Measurements from ENCODE around the gene HBE1. TPM values are rescaled to one million over a fixed set of nuclear protein-coding genes. Genes with fewer than 3 reads are reported as not detected.

The HBE1 gene
- total RNA-seq, 1 experiment from 2014 or later: not detected

- Histone ChIP-seq H3K9me3 (no peaks in the 10 kb centered on the region), H3K27me3 (no peaks in the 10 kb centered on the region), H3K4me3 (no peak overlapping the region), H3K36me3 (no peaks in the 10 kb centered on the region)
- DNase-seq: no peak
Measured at GRCh38 chr11:5247472-5248192, 22.1 kb downstream of the HBE1 start.

DNA sequence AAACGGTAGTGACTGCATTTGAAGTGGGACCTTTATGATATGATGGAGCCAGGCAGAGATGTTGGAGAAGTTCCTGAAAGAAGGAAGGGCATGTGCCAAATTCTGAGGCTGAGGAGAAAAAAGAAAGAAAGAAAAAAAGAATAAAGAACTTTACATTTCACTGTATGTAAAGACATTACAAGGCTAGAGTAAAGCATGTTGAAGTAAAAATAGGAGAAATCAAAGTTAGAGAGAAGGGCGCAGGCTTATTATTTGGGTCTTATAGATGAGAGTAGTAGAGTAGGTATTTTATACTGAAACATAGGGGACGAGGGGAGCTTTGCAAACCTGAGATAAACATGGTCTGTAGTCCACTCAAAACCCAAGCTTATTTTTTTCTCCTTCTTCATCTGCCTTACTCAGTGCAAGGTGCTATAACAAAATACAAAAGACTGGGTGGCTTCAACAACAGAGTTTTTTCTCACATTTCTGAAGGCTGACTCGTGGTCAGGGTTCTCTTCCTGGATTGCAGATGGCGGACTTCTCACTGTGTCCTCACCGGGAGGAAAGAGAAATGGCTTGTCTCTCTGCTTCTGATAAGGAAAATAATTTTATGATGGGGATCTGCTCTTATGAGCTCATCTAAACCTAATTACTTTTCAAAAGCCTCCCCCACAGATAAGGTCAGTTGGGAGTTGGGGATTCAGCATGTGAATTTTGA lies 22.8 kb downstream of the HBE1 start:
- no peak for DNase-seq
- Histone ChIP-seq H3K9me3 (no peaks in the 10 kb centered on the region), H3K4me3 (no peak overlapping the region), H3K36me3 (no peaks in the 10 kb centered on the region), H3K27me3 (no peaks in the 10 kb centered on the region)

DNA sequence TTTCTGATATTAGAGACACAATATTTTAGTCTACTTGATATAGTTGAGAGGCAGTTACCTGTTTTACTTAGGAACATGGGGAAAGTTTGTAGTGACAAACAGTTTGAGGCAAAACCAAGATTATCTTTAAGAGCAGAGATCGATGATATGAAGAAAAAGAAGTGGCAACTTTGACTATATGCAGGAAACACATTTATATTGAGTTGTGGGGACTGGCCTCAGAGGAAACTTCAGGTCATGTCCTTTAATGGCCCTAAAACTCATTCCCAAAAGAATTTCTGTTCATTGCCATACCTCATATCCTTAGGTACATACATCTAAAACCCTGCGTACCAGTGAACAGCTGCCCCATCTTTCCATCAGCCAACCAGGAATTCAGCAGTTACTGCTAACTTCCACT lies 24.6 kb downstream of the HBE1 start:
- Histone ChIP-seq H3K27me3 (no peaks in the 10 kb centered on the region), H3K36me3 (no peaks in the 10 kb centered on the region), H3K9me3 (no peaks in the 10 kb centered on the region), H3K4me3 (no peak overlapping the region)
- DNase-seq: no peak

DNA sequence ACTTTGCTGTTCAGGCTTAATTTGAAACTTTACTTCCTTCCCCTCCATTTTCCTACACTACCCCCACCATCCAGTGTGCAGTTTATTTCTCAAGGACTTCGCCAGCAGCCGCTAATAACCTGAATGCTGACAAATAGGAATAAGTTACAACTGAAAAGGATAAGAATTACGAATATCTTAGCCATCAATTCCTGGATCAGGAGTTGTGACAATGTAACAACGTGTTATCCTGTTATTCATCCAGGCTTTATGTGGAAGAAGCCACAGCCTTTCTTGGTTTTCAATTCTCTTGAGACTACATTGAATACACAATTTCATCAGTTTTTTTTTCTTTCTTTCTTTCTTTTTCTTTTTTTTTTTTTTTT lies 25.9 kb downstream of the HBE1 start:
- Histone ChIP-seq H3K9me3 (no peaks in the 10 kb centered on the region), H3K36me3 (no peaks in the 10 kb centered on the region)

DNA sequence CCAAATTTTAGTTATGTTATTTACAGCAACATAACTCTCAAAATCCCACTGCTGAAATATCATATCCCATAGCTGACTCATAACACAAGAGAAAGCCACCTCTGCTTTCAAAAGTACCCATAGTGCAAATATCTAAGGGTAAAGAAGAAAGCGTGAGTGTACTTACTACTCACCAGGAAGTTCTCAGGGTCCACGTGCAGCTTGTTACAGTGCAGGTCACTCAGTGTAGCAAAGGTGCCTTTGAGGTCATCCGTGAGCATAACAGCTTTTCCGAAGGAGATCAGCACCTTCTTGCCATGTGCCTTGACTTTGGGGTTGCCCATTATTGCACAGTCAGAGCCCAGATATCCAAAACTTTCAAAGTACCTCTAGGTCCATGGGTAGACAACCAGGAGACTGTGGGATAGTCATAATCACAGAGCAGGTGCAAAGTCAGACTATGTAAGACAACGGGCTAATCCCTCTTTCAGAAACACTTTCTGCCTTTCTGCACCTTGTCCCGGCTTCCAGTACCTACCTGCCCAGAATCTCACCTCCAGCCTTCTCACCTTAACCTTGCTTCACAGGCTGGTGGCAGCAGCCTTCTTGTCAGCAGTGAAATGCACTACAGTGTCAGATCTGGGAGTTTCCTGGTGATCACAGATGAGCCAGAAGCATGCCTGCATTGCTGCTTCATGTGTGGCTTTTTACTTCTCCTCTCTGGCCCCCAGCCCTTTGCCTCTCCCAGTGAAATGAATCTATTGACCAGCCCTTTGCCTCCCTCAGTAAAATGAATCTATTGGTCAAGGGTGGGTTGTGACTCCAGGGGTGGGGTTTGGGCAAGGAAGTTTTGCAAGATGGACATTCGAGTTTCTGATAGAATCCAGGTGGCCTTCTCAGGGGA lies 26.6 kb downstream of the HBE1 start:
- Histone ChIP-seq H3K9me3 (no peaks in the 10 kb centered on the region), H3K27me3 (no peaks in the 10 kb centered on the region), H3K4me3 (no peak overlapping the region), H3K36me3 (no peaks in the 10 kb centered on the region)
- DNase-seq: no peak

More for the DNA sequence above, 25.9 kb downstream of the HBE1 start:
- Histone ChIP-seq H3K27me3 (no peaks in the 10 kb centered on the region), H3K4me3 (no peak overlapping the region)
- DNase-seq: no peak

DNA sequence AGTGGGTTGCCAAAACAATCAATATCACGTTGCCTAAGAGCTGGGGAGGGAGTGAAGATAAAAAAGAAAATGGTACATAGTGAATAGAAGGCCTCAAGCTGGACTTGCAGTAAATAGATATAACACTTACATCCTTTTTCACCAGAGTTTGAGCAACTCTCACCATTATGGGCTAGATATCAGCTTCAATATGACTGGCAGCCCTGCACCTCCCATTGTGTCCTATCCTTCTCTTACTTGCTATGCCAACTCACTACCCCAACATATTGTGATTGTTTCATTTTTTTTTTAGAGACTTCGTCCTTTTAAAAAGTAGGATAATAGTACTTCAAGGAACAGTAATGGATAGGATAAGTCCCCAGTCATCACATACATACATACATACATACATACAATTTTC lies 27.5 kb downstream of the HBE1 start:
- no peak for DNase-seq
- no peaks in the 10 kb centered on the region for H3K27me3 ChIP-seq
- no peak overlapping the region for H3K4me3 ChIP-seq
- no peaks in the 10 kb centered on the region for H3K36me3 ChIP-seq
- H3K9me3 ChIP-seq: no peaks in the 10 kb centered on the region

DNA sequence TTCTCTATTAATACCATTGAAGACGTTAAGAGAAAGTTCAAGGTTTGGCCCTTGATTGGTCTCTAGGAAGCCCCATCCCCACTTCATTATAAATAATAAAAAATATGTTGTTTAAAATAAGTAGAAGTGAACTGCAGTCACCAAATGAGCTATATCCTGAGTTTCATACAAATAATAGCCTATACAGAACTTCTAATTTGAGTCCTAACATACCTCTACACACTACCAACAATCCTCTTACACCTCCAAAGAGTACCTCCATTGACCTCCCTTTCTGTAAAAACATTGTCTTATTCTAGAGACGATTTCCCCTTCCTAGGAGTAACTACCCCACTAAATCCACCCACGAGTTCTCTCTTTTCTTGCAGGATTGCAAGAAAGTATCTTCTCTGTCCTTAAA lies 28.3 kb downstream of the HBE1 start:
- H3K27me3 ChIP-seq: no peaks in the 10 kb centered on the region

GRCh38 chr11:5240458-5240857 lies 29.3 kb downstream of the HBE1 start:
- no peaks in the 10 kb centered on the region for H3K9me3 ChIP-seq
- H3K27me3 ChIP-seq: no peaks in the 10 kb centered on the region
- no peak overlapping the region for H3K4me3 ChIP-seq
- no peak for DNase-seq
- no peaks in the 10 kb centered on the region for H3K36me3 ChIP-seq

More for the DNA sequence above, 28.3 kb downstream of the HBE1 start:
- no peak overlapping the region for H3K4me3 ChIP-seq
- H3K9me3 ChIP-seq: no peaks in the 10 kb centered on the region
- no peak for DNase-seq
- no peaks in the 10 kb centered on the region for H3K36me3 ChIP-seq

- DNase-seq: no peak
- Histone ChIP-seq H3K36me3 (no peaks in the 10 kb centered on the region), H3K9me3 (no peaks in the 10 kb centered on the region), H3K27me3 (no peaks in the 10 kb centered on the region), H3K4me3 (no peak overlapping the region)
Measured at GRCh38 chr11:5240056-5240455, 29.7 kb downstream of the HBE1 start.

DNA sequence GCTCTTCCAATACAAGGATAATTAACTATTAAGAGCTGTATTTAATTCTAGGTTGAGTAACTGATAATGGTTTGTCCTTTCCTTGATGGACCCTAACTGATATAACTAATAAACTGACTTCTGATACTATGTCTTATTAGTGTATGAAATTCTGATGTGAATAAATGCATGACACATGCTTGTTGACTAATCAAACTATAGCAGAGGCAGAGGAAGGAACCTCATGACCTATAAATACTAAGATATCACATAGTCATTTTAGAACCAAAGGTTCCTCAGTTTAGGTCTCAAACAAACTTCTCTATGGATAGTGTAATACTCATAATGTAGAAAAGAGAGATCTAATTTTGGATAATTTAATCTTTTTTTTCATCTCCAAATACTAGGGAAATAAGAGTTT lies 30.7 kb downstream of the HBE1 start:
- DNase-seq: no peak
- H3K36me3 ChIP-seq: no peaks in the 10 kb centered on the region

DNA sequence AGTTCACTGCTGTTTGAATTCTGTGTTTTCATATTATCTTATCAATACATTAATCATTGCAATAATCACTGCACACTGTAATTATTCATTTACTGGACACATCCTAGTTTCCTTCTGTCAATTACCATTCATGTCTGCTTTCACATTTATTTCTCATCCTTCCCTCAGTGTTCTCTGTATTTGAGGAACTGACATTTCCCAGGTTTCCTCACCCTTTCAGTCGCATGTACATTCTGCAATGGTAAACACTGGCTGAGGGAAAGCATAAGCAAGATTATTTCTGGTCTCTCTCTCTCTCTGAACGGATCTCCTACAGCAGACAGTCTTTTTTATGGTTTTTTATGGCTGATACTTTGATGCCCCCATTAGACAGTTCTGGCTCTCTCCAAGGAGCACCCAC lies 31.3 kb downstream of the HBE1 start:
- DNase-seq: no peak
- Histone ChIP-seq H3K4me3 (no peak overlapping the region), H3K9me3 (no peaks in the 10 kb centered on the region), H3K27me3 (no peaks in the 10 kb centered on the region), H3K36me3 (no peaks in the 10 kb centered on the region)

More for the DNA sequence above, 30.7 kb downstream of the HBE1 start:
- H3K27me3 ChIP-seq: no peaks in the 10 kb centered on the region
- no peak overlapping the region for H3K4me3 ChIP-seq
- no peaks in the 10 kb centered on the region for H3K9me3 ChIP-seq

GRCh38 chr11:5237420-5237819 lies 32.3 kb downstream of the HBE1 start:
- no peak for DNase-seq
- Histone ChIP-seq H3K27me3 (no peaks in the 10 kb centered on the region), H3K4me3 (no peak overlapping the region), H3K36me3 (no peaks in the 10 kb centered on the region), H3K9me3 (no peaks in the 10 kb centered on the region)

GRCh38 chr11:5235364-5236095 lies 34.2 kb downstream of the HBE1 start:
- H3K4me3 ChIP-seq: no peak overlapping the region
- H3K9me3 ChIP-seq: no peaks in the 10 kb centered on the region
- no peaks in the 10 kb centered on the region for H3K36me3 ChIP-seq
- no peak for DNase-seq
- no peaks in the 10 kb centered on the region for H3K27me3 ChIP-seq

- H3K9me3 ChIP-seq: no peaks in the 10 kb centered on the region
- no peak for DNase-seq
- no peak within 1 kb of the TSS for H3K4me3 ChIP-seq
- no peaks in the 10 kb centered on the region for H3K36me3 ChIP-seq
- no peaks in the 10 kb centered on the region for H3K27me3 ChIP-seq
Measured at GRCh38 chr11:5234381-5234834, 35.3 kb downstream of the HBE1 start, which contains the start of gene HBD. Gene HBD, minus strand, starts transcription at chr11:5234483. Its CDS starts 50 bp downstream, at chr11:5234433.

DNA sequence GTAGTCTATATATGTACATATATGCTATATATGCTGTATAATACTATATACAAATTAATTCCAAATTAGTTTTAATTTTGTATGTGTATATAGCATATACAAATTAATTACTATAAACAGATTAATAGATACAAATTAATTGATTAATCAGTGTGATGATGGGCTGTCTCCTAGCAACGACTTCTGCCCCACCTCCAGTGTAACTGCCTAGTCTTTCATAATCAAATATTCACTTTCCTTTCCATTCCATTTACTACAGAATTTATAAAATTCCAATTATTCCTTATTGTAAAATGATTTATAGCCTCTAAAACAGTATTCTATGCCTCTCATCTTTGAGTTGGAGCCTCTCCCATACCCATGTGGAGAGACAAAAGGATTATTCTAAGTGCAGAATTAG lies 36.4 kb downstream of the HBE1 start:
- Histone ChIP-seq H3K36me3 (no peaks in the 10 kb centered on the region), H3K9me3 (no peaks in the 10 kb centered on the region), H3K4me3 (no peak overlapping the region), H3K27me3 (no peaks in the 10 kb centered on the region)
- no peak for DNase-seq

DNA sequence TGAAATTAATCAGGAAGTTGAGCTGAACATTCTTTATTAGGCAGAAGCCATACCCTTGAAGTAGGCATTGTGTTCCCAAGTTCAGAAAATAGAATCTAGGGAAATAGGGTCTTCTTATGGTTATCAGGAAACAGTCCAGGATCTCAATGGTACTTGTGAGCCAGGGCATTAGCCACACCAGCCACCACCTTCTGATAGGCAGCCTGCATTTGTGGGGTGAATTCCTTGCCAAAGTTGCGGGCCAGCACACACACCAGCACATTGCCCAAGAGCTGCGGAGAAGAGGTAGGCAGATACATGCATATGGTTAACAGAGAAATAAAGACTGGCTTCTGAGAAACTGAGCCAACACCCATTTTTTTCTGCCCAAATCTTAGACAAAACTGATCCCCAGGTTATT lies 36.9 kb downstream of the HBE1 start:
- H3K36me3 ChIP-seq: no peaks in the 10 kb centered on the region
- no peak overlapping the region for H3K4me3 ChIP-seq
- no peaks in the 10 kb centered on the region for H3K9me3 ChIP-seq
- no peaks in the 10 kb centered on the region for H3K27me3 ChIP-seq
- no peak for DNase-seq

GRCh38 chr11:5232176-5232575 lies 37.6 kb downstream of the HBE1 start:
- Histone ChIP-seq H3K27me3 (no peaks in the 10 kb centered on the region), H3K36me3 (no peaks in the 10 kb centered on the region), H3K9me3 (no peaks in the 10 kb centered on the region), H3K4me3 (no peak overlapping the region)
- DNase-seq: no peak

Measured in MG63 (cell line).